Neutrophil (primary cell): ENCODE data around the gene PCDH10.

Source experiments
- H3K27ac ChIP-seq: fragments of 200-600 bp; sonication (generic); 2 replicates; pipeline ENCODE4 v1.5.1; 2016; ENCODE audit warnings: mild to moderate bottlenecking, moderate library complexity
- H3K27me3 ChIP-seq: fragments of 200-600 bp; sonication (generic); 2 replicates; pipeline ENCODE4 v1.6.0; 2016; ENCODE audit warnings: mild to moderate bottlenecking
- H3K36me3 ChIP-seq: fragments of 200-600 bp; sonication (generic); 2 replicates; pipeline ENCODE4 v1.5.1; 2017
- H3K4me1 ChIP-seq, 2 experiments: fragments of 200-600 bp in 1 of 2; sonication (generic) in 1 of 2; 1 replicate in 1 of 2; 2 replicates in 1 of 2; pipeline versions ENCODE4 v1.5.1 to v1.6.1; 2013 to 2016; ENCODE audit warnings: low read depth in 1 of 2, low read length in 1 of 2, mild to moderate bottlenecking in 1 of 2, moderate library complexity in 1 of 2; ENCODE audit not compliant: control insufficient read depth in 1 of 2, insufficient read depth in 1 of 2
- H3K4me3 ChIP-seq, 2 experiments: fragments of 200-600 bp in 1 of 2; sonication (generic) in 1 of 2; 1 replicate in 1 of 2; 2 replicates in 1 of 2; pipeline ENCODE4 v1.5.1; 2013 to 2016; ENCODE audit warnings: low read depth in 1 of 2, low read length in 1 of 2, mild to moderate bottlenecking in 1 of 2, moderate library complexity in 1 of 2
- H3K9me3 ChIP-seq: fragments of 200-600 bp; sonication (generic); 2 replicates; pipeline ENCODE4 v1.5.1; 2016
- TF ChIP-seq, protein P1 (sequence below): fragments of 200-600 bp; sonication (generic); IDR thresholded peaks from 2 replicates; pipeline ENCODE4 v1.5.1; 2016; ENCODE audit warnings: antibody characterized with exemption

PCDH10 gene

DNA sequence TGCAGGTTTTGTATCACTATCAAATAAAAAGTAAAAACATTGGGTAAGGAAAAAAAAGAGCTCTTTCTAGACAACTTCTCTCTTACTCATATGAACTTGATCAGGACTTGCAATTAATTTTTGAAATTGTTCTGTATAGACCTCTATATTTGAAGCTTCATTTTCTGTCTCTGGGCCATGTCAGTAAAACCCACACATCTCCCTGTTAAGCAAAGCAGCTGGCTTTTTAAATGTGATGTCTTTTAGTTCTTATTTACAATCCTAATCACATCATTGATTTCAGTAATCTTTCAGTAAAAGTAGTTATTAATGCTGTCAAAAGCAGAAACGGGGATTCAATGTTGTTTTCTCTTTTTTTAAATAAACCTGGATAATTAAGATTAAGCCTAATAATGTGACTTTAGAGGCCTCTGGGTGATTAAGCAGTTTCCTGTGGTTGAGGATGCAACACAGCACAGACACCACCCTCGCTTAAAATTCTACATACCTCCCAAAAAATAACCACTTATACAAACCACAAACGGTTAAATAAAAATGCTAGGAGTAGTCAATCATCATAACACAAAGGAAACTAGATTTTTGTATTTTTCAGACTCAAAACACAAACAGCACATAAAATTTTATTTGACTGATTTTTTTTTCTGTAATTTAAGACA, 5.2 kb upstream of the PCDH10 start:
- H3K36me3 ChIP-seq = no peaks in the 10 kb centered on the region
- TF ChIP-seq, protein P1, sequence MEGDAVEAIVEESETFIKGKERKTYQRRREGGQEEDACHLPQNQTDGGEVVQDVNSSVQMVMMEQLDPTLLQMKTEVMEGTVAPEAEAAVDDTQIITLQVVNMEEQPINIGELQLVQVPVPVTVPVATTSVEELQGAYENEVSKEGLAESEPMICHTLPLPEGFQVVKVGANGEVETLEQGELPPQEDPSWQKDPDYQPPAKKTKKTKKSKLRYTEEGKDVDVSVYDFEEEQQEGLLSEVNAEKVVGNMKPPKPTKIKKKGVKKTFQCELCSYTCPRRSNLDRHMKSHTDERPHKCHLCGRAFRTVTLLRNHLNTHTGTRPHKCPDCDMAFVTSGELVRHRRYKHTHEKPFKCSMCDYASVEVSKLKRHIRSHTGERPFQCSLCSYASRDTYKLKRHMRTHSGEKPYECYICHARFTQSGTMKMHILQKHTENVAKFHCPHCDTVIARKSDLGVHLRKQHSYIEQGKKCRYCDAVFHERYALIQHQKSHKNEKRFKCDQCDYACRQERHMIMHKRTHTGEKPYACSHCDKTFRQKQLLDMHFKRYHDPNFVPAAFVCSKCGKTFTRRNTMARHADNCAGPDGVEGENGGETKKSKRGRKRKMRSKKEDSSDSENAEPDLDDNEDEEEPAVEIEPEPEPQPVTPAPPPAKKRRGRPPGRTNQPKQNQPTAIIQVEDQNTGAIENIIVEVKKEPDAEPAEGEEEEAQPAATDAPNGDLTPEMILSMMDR = no peak
- no peak overlapping the region for H3K4me3 ChIP-seq
- no peak overlapping the region for H3K27ac ChIP-seq
- H3K27me3 ChIP-seq = peaks cover 81% of the 10 kb centered on the region
- H3K4me1 ChIP-seq = peaks cover 0 to 5% of the 10 kb centered on the region in 2 experiments
- H3K9me3 ChIP-seq = no peaks in the 10 kb centered on the region

DNA sequence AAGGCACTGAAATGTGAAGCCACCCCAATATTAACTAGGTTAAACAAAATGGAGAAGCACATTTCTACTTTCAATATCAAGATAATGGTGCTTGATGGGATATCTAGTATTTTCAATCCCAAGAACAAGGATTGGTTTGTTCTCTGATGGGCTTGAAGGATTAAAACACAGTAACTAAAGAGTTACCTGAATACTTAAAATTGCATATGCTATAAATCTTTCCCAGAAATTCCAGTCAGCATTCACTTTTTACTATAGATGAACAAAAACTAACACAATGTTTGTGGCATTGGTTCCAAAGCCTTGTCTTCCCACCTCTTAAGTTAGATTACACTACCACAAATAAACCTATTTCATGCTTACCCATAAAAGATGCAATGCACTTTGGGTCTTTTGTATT, 3.9 kb upstream of the PCDH10 start:
- Histone ChIP-seq H3K27ac (no peak overlapping the region), H3K36me3 (no peaks in the 10 kb centered on the region), H3K27me3 (peaks cover 94% of the 10 kb centered on the region), H3K4me3 (no peak overlapping the region), H3K4me1 (peaks cover 0 to 5% of the 10 kb centered on the region in 2 experiments), H3K9me3 (no peaks in the 10 kb centered on the region)
- TF ChIP-seq, protein P1 = no peak

DNA sequence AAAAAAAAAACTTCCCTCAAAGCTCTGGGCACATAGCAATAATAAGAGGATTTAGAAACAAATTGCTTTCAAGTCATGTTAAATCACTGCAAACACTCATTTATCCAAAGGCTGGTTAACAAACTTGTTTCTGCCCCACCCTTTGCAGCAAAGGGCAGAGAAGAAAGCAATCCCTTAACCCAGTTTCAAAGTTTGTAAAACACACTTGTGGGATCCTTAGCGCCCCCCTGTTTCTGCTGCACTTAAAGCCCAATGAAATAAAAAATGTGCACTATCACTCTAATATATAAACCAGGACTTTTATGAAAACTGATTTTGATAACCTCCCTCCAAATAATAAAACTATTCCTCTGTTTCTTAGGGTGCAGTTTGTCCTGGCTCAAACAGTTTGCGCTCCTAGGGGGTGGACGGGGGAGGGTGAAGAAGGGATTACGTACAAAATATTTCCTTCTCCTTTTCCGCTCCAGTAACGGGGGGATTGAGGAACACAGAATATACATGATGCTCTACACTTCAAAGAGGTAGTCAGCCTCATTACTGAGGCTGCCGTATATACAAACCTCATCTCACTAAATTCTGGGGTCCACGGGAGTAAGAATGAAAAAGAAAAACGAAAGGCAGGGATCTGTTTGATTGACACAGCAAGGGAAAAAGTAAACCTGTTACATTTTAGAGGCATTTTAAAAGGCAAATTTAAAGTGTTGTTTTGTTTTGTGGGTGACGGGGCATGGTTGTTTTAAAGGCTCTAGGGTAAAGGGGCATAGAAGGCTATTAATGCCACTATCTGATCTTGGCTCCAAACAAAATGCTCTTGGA, 3.1 kb upstream of the PCDH10 start:
- no peak overlapping the region for H3K4me3 ChIP-seq
- TF ChIP-seq, protein P1 = no peak
- no peak overlapping the region for H3K27ac ChIP-seq
- no peaks in the 10 kb centered on the region for H3K36me3 ChIP-seq
- H3K27me3 ChIP-seq = peaks cover 95% of the 10 kb centered on the region
- no peaks in the 10 kb centered on the region for H3K9me3 ChIP-seq
- peaks cover 0 to 5% of the 10 kb centered on the region in 2 experiments for H3K4me1 ChIP-seq

DNA sequence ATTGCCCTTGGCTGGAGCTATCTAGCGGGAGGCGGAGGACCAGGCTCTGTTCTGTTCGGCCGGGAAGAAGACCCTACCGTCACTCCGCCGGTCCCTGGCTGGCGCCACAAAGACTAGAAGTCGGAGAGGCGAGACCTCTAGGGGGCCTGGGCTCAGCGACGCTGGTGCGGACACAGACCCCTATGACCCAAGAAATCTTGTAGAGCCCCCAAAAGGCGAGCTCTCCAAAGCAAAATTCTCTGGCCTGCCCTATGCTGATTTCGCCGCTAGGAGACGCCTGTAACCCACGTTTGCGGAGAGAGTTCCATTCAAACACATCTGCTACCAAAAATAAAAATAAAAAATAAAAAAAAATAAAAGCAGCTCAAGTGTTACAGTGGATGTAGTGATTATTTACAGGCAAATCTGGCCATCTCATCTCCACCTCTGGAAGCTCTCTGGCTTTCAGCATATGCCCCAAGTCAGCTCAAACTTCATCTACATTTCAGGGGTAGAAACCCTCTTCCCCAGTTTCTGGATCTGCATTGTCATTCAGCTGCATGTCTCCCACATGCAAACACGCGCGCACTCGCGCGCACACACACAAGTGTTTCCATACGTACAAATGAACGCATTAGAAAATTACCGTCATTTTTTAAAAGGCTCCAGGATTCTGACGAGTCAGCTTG, 2.4 kb upstream of the PCDH10 start:
- H3K4me3 ChIP-seq = no peak overlapping the region
- H3K36me3 ChIP-seq = no peaks in the 10 kb centered on the region
- no peaks in the 10 kb centered on the region for H3K9me3 ChIP-seq
- no peak overlapping the region for H3K27ac ChIP-seq
- peaks cover 97% of the 10 kb centered on the region for H3K27me3 ChIP-seq
- peaks cover 0 to 5% of the 10 kb centered on the region in 2 experiments for H3K4me1 ChIP-seq
- TF ChIP-seq, protein P1 = no peak

DNA sequence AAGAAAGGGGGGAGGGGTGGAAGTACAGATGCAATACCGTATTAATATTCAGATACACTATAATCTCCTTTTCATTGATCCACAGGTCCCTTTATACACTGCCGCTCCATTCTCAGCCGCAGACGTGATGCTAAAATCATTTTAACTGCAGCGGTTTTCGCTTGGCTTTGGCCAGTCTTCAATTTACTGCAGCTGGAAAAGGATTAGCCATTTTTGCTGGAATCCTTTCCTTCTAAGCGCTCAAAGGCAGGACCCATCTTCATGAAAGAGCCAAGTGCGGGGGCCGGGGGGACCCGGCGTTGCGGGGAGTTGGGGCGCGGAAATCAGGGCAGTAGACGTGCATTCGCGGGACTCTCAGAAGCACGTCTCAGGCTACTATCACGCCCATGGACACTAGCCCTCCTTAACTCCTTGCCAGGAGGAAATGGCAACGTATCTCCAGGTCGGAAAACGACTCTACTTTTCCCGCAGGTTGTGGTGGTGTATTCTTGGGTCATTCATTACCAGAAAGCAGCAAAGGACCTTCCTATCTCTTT, 1.7 kb upstream of the PCDH10 start:
- Histone ChIP-seq H3K27me3 (peaks cover 100% of the 10 kb centered on the region), H3K4me1 (peaks cover 0 to 5% of the 10 kb centered on the region in 2 experiments), H3K36me3 (no peaks in the 10 kb centered on the region), H3K9me3 (no peaks in the 10 kb centered on the region), H3K27ac (no peak overlapping the region), H3K4me3 (no peak overlapping the region)
- TF ChIP-seq, protein P1 = no peak
